GM19025 (cell line): ENCODE data around the gene RIBC2.
"Not testable (repeated sequence)": the region's sequence is repeated elsewhere in the genome, so short reads cannot be mapped to it uniquely, and the experiment has no call there.

Experiments
- ATAC-seq: cut with Tn5 transposase; IDR thresholded peaks from one replicate; pipeline ENCODE4 v1.9.1; 2021; ENCODE audit warnings: mild to moderate bottlenecking, low read depth, moderate library complexity; ENCODE audit not compliant: unreplicated experiment

The RIBC2 gene

GRCh38 chr22:45446216-45446615 is 32.7 kb downstream of the RIBC2 start:
- no peak for ATAC-seq

GRCh38 chr22:45447596-45447995 is 34.1 kb downstream of the RIBC2 start:
- ATAC-seq: not testable (repeated sequence)

- no peak for ATAC-seq
Measured at GRCh38 chr22:45448431-45448830, 34.9 kb downstream of the RIBC2 start.

- ATAC-seq: not testable (repeated sequence)
Measured at GRCh38 chr22:45449442-45449841, 35.9 kb downstream of the RIBC2 start.

GRCh38 chr22:45450101-45450785 is 36.8 kb downstream of the RIBC2 start:
- ATAC-seq: no peak

- no peak for ATAC-seq
Measured at GRCh38 chr22:45450921-45451651, 37.6 kb downstream of the RIBC2 start.

- no peak for ATAC-seq
Measured at GRCh38 chr22:45451972-45452371, 38.5 kb downstream of the RIBC2 start.

- no peak for ATAC-seq
Measured at GRCh38 chr22:45452565-45453379, 39.3 kb downstream of the RIBC2 start.

- no peak for ATAC-seq
Measured at GRCh38 chr22:45453764-45454163, 40.3 kb downstream of the RIBC2 start.

- ATAC-seq: no peak
Measured at GRCh38 chr22:45454275-45454674, 40.8 kb downstream of the RIBC2 start.

- no peak for ATAC-seq
Measured at GRCh38 chr22:45455212-45455611, 41.7 kb downstream of the RIBC2 start.

GRCh38 chr22:45455621-45456020 is 42.1 kb downstream of the RIBC2 start:
- no peak for ATAC-seq

GRCh38 chr22:45456811-45457210 is 43.3 kb downstream of the RIBC2 start:
- no peak for ATAC-seq

- ATAC-seq: no peak
Measured at GRCh38 chr22:45458532-45458931, 45.0 kb downstream of the RIBC2 start.

- ATAC-seq: no peak
Measured at GRCh38 chr22:45459235-45459634, 45.7 kb downstream of the RIBC2 start.

GRCh38 chr22:45460288-45461109 is 47.0 kb downstream of the RIBC2 start:
- ATAC-seq: no peak

GRCh38 chr22:45462034-45462655 is 48.7 kb downstream of the RIBC2 start:
- no peak for ATAC-seq

GRCh38 chr22:45463691-45464090 is 50.2 kb downstream of the RIBC2 start:
- ATAC-seq: not testable (repeated sequence)

- ATAC-seq: no peak
Measured at GRCh38 chr22:45465633-45466032, 52.1 kb downstream of the RIBC2 start.

GRCh38 chr22:45468872-45469271 is 55.4 kb downstream of the RIBC2 start:
- no peak for ATAC-seq
